ENCODE results near the gene SLC16A8. TPM values are rescaled to one million over a fixed set of nuclear protein-coding genes. Genes with fewer than 3 reads are reported as not detected.

SLC16A8 gene
- total and polyA plus RNA-seq, 2 experiments from 2014 or later = 0.52 to 0.66 TPM

GRCh38 chr22:38085501-38085900 is 1.5 kb upstream of the SLC16A8 start:
- TF ChIP-seq STAT1 (IDR thresholded peaks at IDR 0.05; ENCODE audit: unreplicated experiment) (no peak), ETS1 (IDR thresholded peaks at IDR 0.05) (no peak), EZH2phosphoT487 (IDR thresholded peaks at IDR 0.05; ENCODE audit: unreplicated experiment) (no peak), EZH2 (IDR thresholded peaks at IDR 0.05; ENCODE audit: low read depth, unreplicated experiment) (no peak), JUNB (IDR thresholded peaks at IDR 0.05; ENCODE audit: unreplicated experiment) (no peak), ZNF462 (CRISPR knock-in tag; IDR thresholded peaks at IDR 0.05) (no peak), NANOG (IDR thresholded peaks at IDR 0.05; ENCODE audit: borderline replicate concordance) (no peak), CTCF (conservative IDR thresholded peaks at IDR 0.05; ENCODE audit: low read depth in 2 of 2) (no peak), CREB1 (CRISPR knock-in tag; IDR thresholded peaks at IDR 0.05; ENCODE audit: low read depth) (no peak), ZNF331 (CRISPR knock-in tag; IDR thresholded peaks at IDR 0.05; ENCODE audit: low read depth) (no peak), POLR2AphosphoS5 (IDR thresholded peaks at IDR 0.05; ENCODE audit: low read depth) (no peak), ZNF114 (CRISPR knock-in tag; IDR thresholded peaks at IDR 0.05) (no peak), REST (IDR thresholded peaks at IDR 0.05; ENCODE audit: unreplicated experiment) (no peak)
- H3K4me3 Mint-ChIP-seq = no peak overlapping the region
- H3K27me3 Mint-ChIP-seq (ENCODE audit: insufficient read depth, low read depth, poor library complexity) = peaks cover 24% of the 10 kb centered on the region

More at GRCh38 chr22:38085501-38085900, 1.5 kb upstream of the SLC16A8 start:
- peaks cover 30% of the 10 kb centered on the region for H3K27me3 ChIP-seq (ENCODE audit: insufficient read depth)
- no peaks in the 10 kb centered on the region for H4K20me1 ChIP-seq (replicated peaks; ENCODE audit: insufficient read depth)
- no peak for ATAC-seq
- H3K36me3 Mint-ChIP-seq (ENCODE audit: low read depth) = no peaks in the 10 kb centered on the region; the same call in 2 of the 3 replicates
- no peaks in the 10 kb centered on the region for H3F3A ChIP-seq (replicated peaks; ENCODE audit: low read depth)
- no peak overlapping the region for H3K4me2 ChIP-seq
- H3K4me1 Mint-ChIP-seq = peaks cover 12% of the 10 kb centered on the region; the same call in 2 of the 3 replicates
- no peak overlapping the region for H3K4me3 ChIP-seq
- no peak for DNase-seq (ENCODE audit: low spot score)
- H3K27ac Mint-ChIP-seq = no peak overlapping the region
- H3K4me1 ChIP-seq (ENCODE audit: insufficient read depth) = peaks cover 30% of the 10 kb centered on the region; the same call in 1 of the 2 replicates
- no peak overlapping the region for H2AFZ ChIP-seq
- no peaks in the 10 kb centered on the region for H3K36me3 ChIP-seq (ENCODE audit: insufficient read depth)
- no peaks in the 10 kb centered on the region for H3K9me2 ChIP-seq (ENCODE audit: insufficient read depth)
- no peak overlapping the region for H3K27ac ChIP-seq (ENCODE audit: low read depth)
- no peaks in the 10 kb centered on the region for H3K9me3 Mint-ChIP-seq
- no peaks in the 10 kb centered on the region for H3K79me2 ChIP-seq (replicated peaks; ENCODE audit: insufficient read depth)
